HepG2 (cell line): ENCODE data around the gene ZNF385B. TPM values are rescaled to one million over a fixed set of nuclear protein-coding genes. Genes with fewer than 3 reads are reported as not detected.

Source experiments
- ARID5B ChIP-seq: IDR thresholded peaks from 2 replicates; pipeline ENCODE4 v1.4.0; 2020; ENCODE audit warnings: mild to moderate bottlenecking, missing genetic modification reagents
- ARNT2 ChIP-seq: sonication (generic); formaldehyde crosslinking; IDR thresholded peaks from 2 replicates; pipeline ENCODE4 v1.8.0; 2022; ENCODE audit warnings: mild to moderate bottlenecking, low read depth, missing genetic modification reagents, moderate library complexity
- BCL6 ChIP-seq: IDR thresholded peaks from 2 replicates; pipeline ENCODE4 v1.6.1; 2016; ENCODE audit warnings: missing genetic modification reagents, missing compliant biosample characterization
- CEBPB ChIP-seq: IDR thresholded peaks from 2 replicates; pipeline ENCODE4 v1.6.1; 2011; ENCODE audit warnings: low read depth, low read length, improper control_type of control experiment, borderline replicate concordance
- EHMT2 ChIP-seq: fragments of 200-600 bp; sonication (generic); IDR thresholded peaks from 2 replicates; pipeline ENCODE4 v1.7.0; 2017; ENCODE audit warnings: antibody characterized with exemption, low read depth, low read length, borderline replicate concordance
- FOXA1 ChIP-seq, 2 experiments: fragments of 450-650 bp in 1 of 2; sonication (generic) in 1 of 2; formaldehyde crosslinking in 1 of 2; IDR thresholded peaks; 2 replicates each; pipeline versions ENCODE4 v1.4.0 to v1.6.1; 2016 to 2020; ENCODE audit warnings: missing genetic modification reagents in 1 of 2
- GTF3A ChIP-seq: sonication (generic); formaldehyde crosslinking; conservative IDR thresholded peaks from 2 replicates; pipeline ENCODE4 v1.4.0; 2020; ENCODE audit warnings: mild to moderate bottlenecking, missing genetic modification reagents
- HMGXB4 ChIP-seq, 2 experiments: sonication (generic) in 1 of 2; formaldehyde crosslinking in 1 of 2; IDR thresholded peaks; 2 replicates each; pipeline versions ENCODE4 v1.4.0 to v1.6.1; 2018 to 2020; ENCODE audit warnings: missing genetic modification reagents in 2 of 2, borderline replicate concordance in 1 of 2, low read depth in 1 of 2, mild to moderate bottlenecking in 1 of 2, missing biosample characterization in 1 of 2
- ONECUT2 ChIP-seq: sonication (generic); formaldehyde crosslinking; IDR thresholded peaks from 2 replicates; pipeline ENCODE4 v1.4.0; 2020; ENCODE audit warnings: missing genetic modification reagents
- POGZ ChIP-seq: sonication (generic); formaldehyde crosslinking; IDR thresholded peaks from 2 replicates; pipeline ENCODE4 v1.4.0; 2020; ENCODE audit warnings: mild to moderate bottlenecking, missing genetic modification reagents
- SAP130 ChIP-seq: IDR thresholded peaks from 2 replicates; pipeline ENCODE4 v1.6.1; 2016; ENCODE audit warnings: low read depth
- SKI ChIP-seq: fragments of 450-650 bp; IDR thresholded peaks from one replicate; pipeline ENCODE4 v1.6.1; 2018; ENCODE audit warnings: mild to moderate bottlenecking; ENCODE audit not compliant: partially characterized antibody
- SMC3 ChIP-seq: IDR thresholded peaks from 2 replicates; pipeline ENCODE4 v1.6.1; 2011; ENCODE audit warnings: low read length, improper control_type of control experiment
- TRAFD1 ChIP-seq: sonication (generic); formaldehyde crosslinking; IDR thresholded peaks from 2 replicates; pipeline ENCODE4 v1.5.1; 2020; ENCODE audit warnings: missing genetic modification reagents, mild to moderate bottlenecking, borderline replicate concordance
- XBP1 ChIP-seq: sonication (generic); formaldehyde crosslinking; IDR thresholded peaks from 2 replicates; pipeline ENCODE4 v1.5.0; 2020; ENCODE audit warnings: missing genetic modification reagents
- ZNF331 ChIP-seq: sonication (generic); formaldehyde crosslinking; IDR thresholded peaks from 2 replicates; pipeline ENCODE4 v1.4.0; 2020; ENCODE audit warnings: missing genetic modification reagents
- polyA plus RNA-seq, 8 experiments: library from polyadenylated mRNA; depleted of rRNA in 3 of 8; stranded (reverse) in 7 of 8; unstranded in 1 of 8; fragments of >200 nt; fragmentation: Illumina TruSeq in 4 of 8; extraction: Trizol in 4 of 8; gene quantifications; 2 replicates each; pipeline versions ENCODE4 v1.2.1 to v1.2.3, GENCODE V29; 2011 to 2016; ENCODE audit warnings: low read depth in 4 of 8, missing spikeins in 1 of 8, mixed read lengths in 1 of 8; ENCODE audit not compliant: insufficient read depth in 1 of 8
- total RNA-seq, 5 experiments: library from RNA; depleted of rRNA; stranded (reverse); fragments of >200 nt; fragmentation: Illumina TruSeq; extraction: Trizol; gene quantifications; 2 replicates each; pipeline ENCODE4 v1.2.3, GENCODE V29; 2016; ENCODE audit warnings: low read depth in 1 of 5
- TF ChIP-seq, protein P1 (sequence below): IDR thresholded peaks from 2 replicates; pipeline ENCODE4 v1.6.1; 2012; ENCODE audit warnings: low read length, improper control_type of control experiment

Gene ZNF385B
- total and polyA plus RNA-seq, 2 of the 13 experiments (the other 11 are each of a cell fraction or from before 2014, with no cell fraction given), result 3.3 to 6.7 TPM

DNA sequence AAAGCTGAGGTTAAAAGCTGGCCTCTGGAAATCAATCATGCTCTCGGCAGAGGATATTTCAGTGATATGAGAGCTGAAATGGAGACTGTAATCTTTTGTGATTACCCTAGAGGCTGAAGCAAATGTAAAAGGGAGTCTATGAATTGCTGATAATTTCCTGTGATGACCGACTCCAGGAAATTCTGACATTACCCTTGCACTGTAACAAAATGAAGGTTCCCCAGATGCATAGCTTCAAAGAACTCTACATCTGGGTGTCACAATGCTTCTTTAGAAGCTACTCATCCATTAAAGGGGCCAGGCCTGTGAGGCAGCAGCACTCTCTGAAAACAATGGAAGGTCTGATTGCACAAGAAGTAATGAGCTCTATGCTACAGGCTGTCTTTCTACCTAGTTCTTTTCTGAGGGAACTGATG lies 328.5 kb downstream of the ZNF385B start (continued):
- TF ChIP-seq BCL6 (peak; percentile 34; the same call in 1 of the 2 replicates), TRAFD1 (no peak), SAP130 (CRISPR knock-in tag) (0 out of 2 replicates have a peak, but pooled peaks have one; percentile 31), ARNT2 (no peak), ONECUT2 (CRISPR knock-in tag) (no peak), EHMT2 (peak; percentile 91), HMGXB4 (CRISPR knock-in tag; IDR thresholded peaks at IDR 0.05; ENCODE audit: borderline replicate concordance in 1 of 2, low read depth in 1 of 2) (no peak), XBP1 (CRISPR knock-in tag) (no peak), GTF3A (CRISPR knock-in tag) (no peak), POGZ (CRISPR knock-in tag) (peak; percentile 46; the same call in 1 of the 2 replicates), SMC3 (peak; percentile 20; the same call in 1 of the 2 replicates), ARID5B (CRISPR knock-in tag) (peak; percentile 82), FOXA1 (IDR thresholded peaks at IDR 0.05) (no peak), FOXA1 (CRISPR knock-in tag; IDR thresholded peaks at IDR 0.05) (0 out of 2 replicates have a peak, but pooled peaks have one; percentile 3), ZNF331 (CRISPR knock-in tag) (peak; percentile 9; the same call in 1 of the 2 replicates), CEBPB (peak; percentile 94), SKI (no peak)
- TF ChIP-seq, protein P1, sequence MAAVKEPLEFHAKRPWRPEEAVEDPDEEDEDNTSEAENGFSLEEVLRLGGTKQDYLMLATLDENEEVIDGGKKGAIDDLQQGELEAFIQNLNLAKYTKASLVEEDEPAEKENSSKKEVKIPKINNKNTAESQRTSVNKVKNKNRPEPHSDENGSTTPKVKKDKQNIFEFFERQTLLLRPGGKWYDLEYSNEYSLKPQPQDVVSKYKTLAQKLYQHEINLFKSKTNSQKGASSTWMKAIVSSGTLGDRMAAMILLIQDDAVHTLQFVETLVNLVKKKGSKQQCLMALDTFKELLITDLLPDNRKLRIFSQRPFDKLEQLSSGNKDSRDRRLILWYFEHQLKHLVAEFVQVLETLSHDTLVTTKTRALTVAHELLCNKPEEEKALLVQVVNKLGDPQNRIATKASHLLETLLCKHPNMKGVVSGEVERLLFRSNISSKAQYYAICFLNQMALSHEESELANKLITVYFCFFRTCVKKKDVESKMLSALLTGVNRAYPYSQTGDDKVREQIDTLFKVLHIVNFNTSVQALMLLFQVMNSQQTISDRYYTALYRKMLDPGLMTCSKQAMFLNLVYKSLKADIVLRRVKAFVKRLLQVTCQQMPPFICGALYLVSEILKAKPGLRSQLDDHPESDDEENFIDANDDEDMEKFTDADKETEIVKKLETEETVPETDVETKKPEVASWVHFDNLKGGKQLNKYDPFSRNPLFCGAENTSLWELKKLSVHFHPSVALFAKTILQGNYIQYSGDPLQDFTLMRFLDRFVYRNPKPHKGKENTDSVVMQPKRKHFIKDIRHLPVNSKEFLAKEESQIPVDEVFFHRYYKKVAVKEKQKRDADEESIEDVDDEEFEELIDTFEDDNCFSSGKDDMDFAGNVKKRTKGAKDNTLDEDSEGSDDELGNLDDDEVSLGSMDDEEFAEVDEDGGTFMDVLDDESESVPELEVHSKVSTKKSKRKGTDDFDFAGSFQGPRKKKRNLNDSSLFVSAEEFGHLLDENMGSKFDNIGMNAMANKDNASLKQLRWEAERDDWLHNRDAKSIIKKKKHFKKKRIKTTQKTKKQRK, result no peak
